ENCODE measurements around the gene MVB12A. TPM values are rescaled to one million over a fixed set of nuclear protein-coding genes. Genes with fewer than 3 reads are reported as not detected.
A peak's percentile ranks its signal among the peaks of the same experiment; 100 is the strongest.

Gene MVB12A
- total RNA-seq, 5 donors from 2014 or later (not counting 1 experiment from before 2014, with no cell fraction given): 21.0 to 41.4 (median 35.3) TPM

GRCh38 chr19:17393002-17393401 is 26.8 kb upstream of the MVB12A start:
- DNase-seq (no peak), ATAC-seq (replicated peaks in 1 of 4) (no peak)
- POLR2A ChIA-PET: interaction anchor here in 1 of 2 donors (0.7 kb wide), 1 partner anchor 77 kb away, joined by 6 read pairs; the partner anchor contains the start of gene SLC27A1
- H3K27me3 Mint-ChIP-seq: peaks cover 0 to 2% of the 10 kb centered on the region in 2 donors
- H3K36me3 ChIP-seq (ENCODE audit: control insufficient read depth in 2 of 2, extremely low read depth in 1 of 2, insufficient read depth in 1 of 2, low read length in 1 of 2): no peaks in the 10 kb centered on the region
- H3K36me3 Mint-ChIP-seq: no peaks in the 10 kb centered on the region
- H3K27me3 ChIP-seq (replicated peaks in 1 of 2; ENCODE audit: control insufficient read depth in 2 of 2, extremely low read depth in 1 of 2, insufficient read depth in 2 of 2, low read length in 1 of 2): peaks cover 0 to 18% of the 10 kb centered on the region in 2 experiments
- peaks cover 8 to 34% of the 10 kb centered on the region in 2 experiments for H3K4me1 ChIP-seq (ENCODE audit: control insufficient read depth in 1 of 2, extremely low read depth in 1 of 2, insufficient read depth in 2 of 2, low read length in 2 of 2)
- WGBS (ENCODE audit: insufficient coverage): 67% methylated on average over 1 of the region's 2 CpGs
- H3K27ac Mint-ChIP-seq: no peak overlapping the region
- no peaks in the 10 kb centered on the region for H3K9me3 ChIP-seq
- CTCF ChIA-PET: interaction anchor here in 1 of 2 donors (0.9 kb wide), 1 partner anchor 180 kb away, joined by 3 read pairs; no protein-coding TSS in a partner anchor
- no peak overlapping the region for H3K4me3 Mint-ChIP-seq
- H3K4me1 Mint-ChIP-seq: peaks cover 21 to 24% (median 22%) of the 10 kb centered on the region in 3 donors
- H3K9me3 Mint-ChIP-seq: no peaks in the 10 kb centered on the region
- H3K4me3 ChIP-seq (ENCODE audit: control insufficient read depth in 1 of 2, extremely low read depth in 1 of 2, low read length in 1 of 2): no peak overlapping the region
- no peak overlapping the region for H3K27ac ChIP-seq (ENCODE audit: low read length)

- Mint-ChIP-seq H3K36me3 (no peaks in the 10 kb centered on the region), H3K4me3 (peak within 1 kb of the TSS in 1 of 3 donors; percentile 40), H3K9me3 (no peaks in the 10 kb centered on the region), H3K4me1 (peaks cover 21 to 24% (median 22%) of the 10 kb centered on the region in 3 donors), H3K27me3 (peaks cover 0 to 2% of the 10 kb centered on the region in 2 donors), H3K27ac (peak within 1 kb of the TSS in 1 of 2 donors; percentile 71)
- Histone ChIP-seq H3K36me3 (ENCODE audit: control insufficient read depth in 2 of 2, extremely low read depth in 1 of 2, insufficient read depth in 1 of 2, low read length in 1 of 2) (peaks cover 0 to 2% of the 10 kb centered on the region in 2 donors), H3K27me3 (replicated peaks in 1 of 2; ENCODE audit: control insufficient read depth in 2 of 2, extremely low read depth in 1 of 2, insufficient read depth in 2 of 2, low read length in 1 of 2) (peaks cover 0 to 18% of the 10 kb centered on the region in 2 experiments), H3K4me1 (ENCODE audit: control insufficient read depth in 1 of 2, extremely low read depth in 1 of 2, insufficient read depth in 2 of 2, low read length in 2 of 2) (peaks cover 8 to 34% of the 10 kb centered on the region in 2 experiments), H3K9me3 (no peaks in the 10 kb centered on the region), H3K27ac (ENCODE audit: low read length) (peak within 1 kb of the TSS; percentile 41), H3K4me3 (ENCODE audit: control insufficient read depth in 1 of 2, extremely low read depth in 1 of 2, low read length in 1 of 2) (no peak within 1 kb of the TSS)
- ChIA-PET POLR2A (interaction anchor here in 1 of 2 donors (0.7 kb wide), 1 partner anchor 76 kb away, joined by 6 read pairs; the partner anchor contains the start of gene SLC27A1), CTCF (interaction anchor here in 1 of 2 donors (0.9 kb wide), 1 partner anchor 180 kb away, joined by 3 read pairs; no protein-coding TSS in a partner anchor)
- ATAC-seq (replicated peaks in 1 of 4) (no peak), DNase-seq (no peak)
- 87% methylated on average over 39 of the region's 41 CpGs for WGBS (ENCODE audit: insufficient coverage)
Measured at GRCh38 chr19:17393914-17394313, 25.9 kb upstream of the MVB12A start, which contains the start of gene CCDC194. CCDC194 (minus strand) TSS chr19:17394196; CDS start chr19:17394158, 38 bp downstream.

- peaks cover 8 to 33% of the 10 kb centered on the region in 2 experiments for H3K4me1 ChIP-seq (ENCODE audit: control insufficient read depth in 1 of 2, extremely low read depth in 1 of 2, insufficient read depth in 2 of 2, low read length in 2 of 2)
- POLR2A ChIA-PET: no interaction called here
- WGBS (ENCODE audit: insufficient coverage): 20% methylated on average over 19 of the region's 19 CpGs
Measured at GRCh38 chr19:17394891-17395415, 24.9 kb upstream of the MVB12A start.

GRCh38 chr19:17398902-17399527 is 20.8 kb upstream of the MVB12A start:
- H3K9me3 ChIP-seq: no peaks in the 10 kb centered on the region
- no peaks in the 10 kb centered on the region for H3K27me3 ChIP-seq (replicated peaks in 1 of 2; ENCODE audit: control insufficient read depth in 2 of 2, extremely low read depth in 1 of 2, insufficient read depth in 2 of 2, low read length in 1 of 2)
- peaks cover 2 to 26% of the 10 kb centered on the region in 2 experiments for H3K4me1 ChIP-seq (ENCODE audit: control insufficient read depth in 1 of 2, extremely low read depth in 1 of 2, insufficient read depth in 2 of 2, low read length in 2 of 2)
- peaks cover 4% of the 10 kb centered on the region for H3K36me3 Mint-ChIP-seq
- H3K36me3 ChIP-seq (ENCODE audit: control insufficient read depth in 2 of 2, extremely low read depth in 1 of 2, insufficient read depth in 1 of 2, low read length in 1 of 2): peaks cover 0 to 18% of the 10 kb centered on the region in 2 donors
- CTCF ChIA-PET: interaction anchor here (0.5 to 0.6 kb wide), 2 partner anchors 52 to 54 kb away, joined by 3 read pairs; no protein-coding TSS in a partner anchor
- no peak overlapping the region for H3K27ac ChIP-seq (ENCODE audit: low read length)
- H3K27ac Mint-ChIP-seq: peak overlapping the region in 1 of 2 donors; percentile 31
- H3K27me3 Mint-ChIP-seq: no peaks in the 10 kb centered on the region
- ATAC-seq (replicated peaks in 1 of 4) (no peak), DNase-seq (no peak)
- 98% methylated on average over 6 of the region's 8 CpGs for WGBS (ENCODE audit: insufficient coverage)
- H3K4me1 Mint-ChIP-seq: peaks cover 16 to 25% (median 16%) of the 10 kb centered on the region in 3 donors
- H3K4me3 ChIP-seq (ENCODE audit: control insufficient read depth in 1 of 2, extremely low read depth in 1 of 2, low read length in 1 of 2): no peak overlapping the region
- no peaks in the 10 kb centered on the region for H3K9me3 Mint-ChIP-seq
- POLR2A ChIA-PET: interaction anchor here in 1 of 2 donors (0.6 kb wide), 1 partner anchor 125 kb away, joined by 5 read pairs; no protein-coding TSS in a partner anchor
- no peak overlapping the region for H3K4me3 Mint-ChIP-seq

More at GRCh38 chr19:17394891-17395415, 24.9 kb upstream of the MVB12A start:
- H3K4me3 ChIP-seq (ENCODE audit: control insufficient read depth in 1 of 2, extremely low read depth in 1 of 2, low read length in 1 of 2): no peak overlapping the region
- Mint-ChIP-seq H3K4me3 (peak overlapping the region in 1 of 3 donors; percentile 40), H3K27ac (peak overlapping the region in 1 of 2 donors; percentile 71), H3K27me3 (peaks cover 0 to 2% of the 10 kb centered on the region in 2 donors), H3K36me3 (no peaks in the 10 kb centered on the region), H3K4me1 (peaks cover 21 to 24% (median 22%) of the 10 kb centered on the region in 3 donors), H3K9me3 (no peaks in the 10 kb centered on the region)
- ATAC-seq (replicated peaks in 1 of 4) (peak in 1 of 4 experiments; percentile 28), DNase-seq (peak in 22 of 35 experiments; percentile 18 to 64 (median 38))
- CTCF ChIA-PET: interaction anchor here (0.5 to 0.6 kb wide), 3 partner anchors 14 to 372 kb away, joined by 3 to 9 read pairs (median 6); no protein-coding TSS in a partner anchor
- H3K36me3 ChIP-seq (ENCODE audit: control insufficient read depth in 2 of 2, extremely low read depth in 1 of 2, insufficient read depth in 1 of 2, low read length in 1 of 2): peaks cover 0 to 5% of the 10 kb centered on the region in 2 donors
- H3K27me3 ChIP-seq (replicated peaks in 1 of 2; ENCODE audit: control insufficient read depth in 2 of 2, extremely low read depth in 1 of 2, insufficient read depth in 2 of 2, low read length in 1 of 2): peaks cover 0 to 18% of the 10 kb centered on the region in 2 experiments
- H3K9me3 ChIP-seq: no peaks in the 10 kb centered on the region
- peak overlapping the region; percentile 41 for H3K27ac ChIP-seq (ENCODE audit: low read length)

- WGBS (ENCODE audit: insufficient coverage): 100% methylated on average over 3 of the region's 6 CpGs
- Histone ChIP-seq H3K4me3 (ENCODE audit: control insufficient read depth in 1 of 2, extremely low read depth in 1 of 2, low read length in 1 of 2) (no peak overlapping the region), H3K36me3 (ENCODE audit: control insufficient read depth in 2 of 2, extremely low read depth in 1 of 2, insufficient read depth in 1 of 2, low read length in 1 of 2) (peaks cover 0 to 18% of the 10 kb centered on the region in 2 donors), H3K27ac (ENCODE audit: low read length) (no peak overlapping the region), H3K4me1 (ENCODE audit: control insufficient read depth in 1 of 2, extremely low read depth in 1 of 2, insufficient read depth in 2 of 2, low read length in 2 of 2) (peaks cover 8 to 37% of the 10 kb centered on the region in 2 experiments), H3K9me3 (no peaks in the 10 kb centered on the region), H3K27me3 (replicated peaks in 1 of 2; ENCODE audit: control insufficient read depth in 2 of 2, extremely low read depth in 1 of 2, insufficient read depth in 2 of 2, low read length in 1 of 2) (no peaks in the 10 kb centered on the region)
- Mint-ChIP-seq H3K27me3 (no peaks in the 10 kb centered on the region), H3K36me3 (peaks cover 4% of the 10 kb centered on the region), H3K9me3 (no peaks in the 10 kb centered on the region), H3K4me1 (peaks cover 18 to 34% (median 20%) of the 10 kb centered on the region in 3 donors), H3K27ac (peak overlapping the region in 1 of 2 donors; percentile 28), H3K4me3 (peak overlapping the region in 1 of 3 donors; percentile 17)
- ChIA-PET POLR2A (no interaction called here), CTCF (no interaction called here)
- no peak for ATAC-seq (replicated peaks in 1 of 4)
- DNase-seq: no peak
Measured at GRCh38 chr19:17401628-17402027, 18.2 kb upstream of the MVB12A start.

All from T-cell (primary cell).